ENCODE measurements around the gene PLEKHH2.
A peak's percentile ranks its signal among the peaks of the same experiment; 100 is the strongest.
"Not testable (repeated sequence)": the region's sequence is repeated elsewhere in the genome, so short reads cannot be mapped to it uniquely, and the experiment has no call there.

PLEKHH2 gene

DNA sequence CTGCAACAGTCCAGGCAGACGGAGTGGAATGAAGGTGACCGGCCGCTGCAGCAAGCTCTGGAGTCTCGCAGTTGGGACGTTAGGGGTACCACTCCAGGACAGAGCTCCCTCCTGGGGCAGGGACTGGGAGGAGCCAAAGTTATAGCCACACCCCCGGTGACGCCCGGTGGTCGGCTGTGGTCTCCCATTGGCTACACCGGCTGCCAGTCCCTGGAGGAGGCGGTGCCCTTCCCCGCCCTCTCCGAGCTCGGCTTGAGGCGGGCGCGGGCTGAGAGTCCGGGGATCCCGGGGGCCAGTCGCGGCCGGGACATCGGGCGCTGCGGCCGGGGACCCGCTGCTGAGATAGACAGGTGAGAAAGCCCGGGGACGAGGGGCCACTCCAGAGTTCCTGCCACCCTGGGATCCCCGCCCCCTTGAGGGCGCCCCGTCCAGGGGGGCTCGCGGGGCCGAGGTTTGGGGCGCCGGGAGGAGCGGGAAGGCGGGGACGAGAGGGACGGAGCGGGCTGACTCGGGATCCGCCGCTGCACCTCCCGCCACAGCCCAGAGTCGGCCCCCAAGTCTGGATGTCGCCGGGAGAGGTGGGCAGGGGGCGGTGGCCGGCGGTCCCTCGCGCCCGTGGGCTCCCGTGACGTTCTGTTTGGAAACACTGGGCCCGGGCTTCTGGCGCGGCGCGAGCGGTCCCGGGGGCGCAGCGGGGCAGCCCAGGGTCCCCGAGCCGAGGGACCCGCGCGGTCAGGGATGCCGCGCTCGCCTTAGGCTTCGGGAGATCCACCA is at the start of gene PLEKHH2:
TSS of gene PLEKHH2 (plus strand) at position 231 of the 774 bp plus-strand sequence. CDS start 7,414 bp downstream, outside the sequence.
- peak; percentile 91 for DNase-seq

DNA sequence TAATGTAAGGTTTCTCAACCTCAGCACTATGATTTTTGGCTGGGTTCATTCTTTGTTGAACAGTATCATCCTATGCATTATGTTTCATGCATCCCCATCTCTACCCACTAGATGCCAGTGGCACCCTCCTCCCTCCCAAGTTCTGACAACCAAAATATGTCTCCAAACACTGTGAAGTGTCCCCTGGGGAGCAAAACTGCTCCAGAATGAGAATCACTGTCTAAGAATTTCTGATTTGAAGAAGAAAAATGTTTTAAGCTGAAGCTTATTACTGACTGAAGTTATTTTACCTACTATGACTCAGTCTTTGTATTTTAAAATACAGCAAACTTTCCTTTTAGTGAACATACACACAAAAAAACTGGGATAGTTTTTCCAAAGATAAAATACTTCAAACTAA is 44.6 kb upstream of the PLEKHH2 start:
- DNase-seq: peak; percentile 18

DNA sequence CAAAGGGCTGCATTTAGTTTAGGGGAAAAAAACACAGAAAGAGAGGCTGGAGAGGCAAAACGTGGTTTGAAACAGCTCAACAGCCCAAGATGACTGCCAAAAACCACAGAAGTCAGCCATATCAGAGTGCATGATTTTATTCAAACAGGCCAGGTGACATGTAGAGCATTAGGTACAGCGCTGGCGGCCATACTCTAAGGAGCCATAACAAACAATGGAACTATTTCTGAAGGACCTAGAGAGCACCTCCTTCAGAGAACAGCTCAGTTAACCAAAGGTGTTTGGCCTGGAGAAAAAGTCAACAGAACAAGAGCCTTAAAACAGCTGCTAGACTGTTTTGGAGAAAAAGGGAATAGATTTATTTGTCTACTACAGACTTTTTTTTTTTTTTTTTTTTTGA is 43.8 kb upstream of the PLEKHH2 start:
- DNase-seq: no peak

DNA sequence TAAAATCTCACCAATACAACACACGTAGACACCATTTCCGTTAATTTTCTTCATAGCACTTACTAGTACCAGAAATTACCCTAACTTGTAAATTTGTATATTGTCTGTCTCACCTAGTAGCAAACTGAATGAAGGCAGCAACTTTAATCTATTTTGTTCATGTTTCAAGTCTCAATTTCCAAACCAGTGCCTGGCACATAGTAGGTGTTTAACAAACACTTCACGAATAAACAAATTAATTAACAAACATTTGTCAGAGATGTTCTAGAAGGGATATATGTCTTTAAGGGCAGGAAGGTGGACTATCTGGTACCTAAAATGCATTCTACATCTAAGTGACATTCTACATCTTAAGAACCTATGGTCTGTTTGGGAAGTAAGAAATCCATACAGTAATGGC is 42.2 kb upstream of the PLEKHH2 start:
- no peak for DNase-seq

DNA sequence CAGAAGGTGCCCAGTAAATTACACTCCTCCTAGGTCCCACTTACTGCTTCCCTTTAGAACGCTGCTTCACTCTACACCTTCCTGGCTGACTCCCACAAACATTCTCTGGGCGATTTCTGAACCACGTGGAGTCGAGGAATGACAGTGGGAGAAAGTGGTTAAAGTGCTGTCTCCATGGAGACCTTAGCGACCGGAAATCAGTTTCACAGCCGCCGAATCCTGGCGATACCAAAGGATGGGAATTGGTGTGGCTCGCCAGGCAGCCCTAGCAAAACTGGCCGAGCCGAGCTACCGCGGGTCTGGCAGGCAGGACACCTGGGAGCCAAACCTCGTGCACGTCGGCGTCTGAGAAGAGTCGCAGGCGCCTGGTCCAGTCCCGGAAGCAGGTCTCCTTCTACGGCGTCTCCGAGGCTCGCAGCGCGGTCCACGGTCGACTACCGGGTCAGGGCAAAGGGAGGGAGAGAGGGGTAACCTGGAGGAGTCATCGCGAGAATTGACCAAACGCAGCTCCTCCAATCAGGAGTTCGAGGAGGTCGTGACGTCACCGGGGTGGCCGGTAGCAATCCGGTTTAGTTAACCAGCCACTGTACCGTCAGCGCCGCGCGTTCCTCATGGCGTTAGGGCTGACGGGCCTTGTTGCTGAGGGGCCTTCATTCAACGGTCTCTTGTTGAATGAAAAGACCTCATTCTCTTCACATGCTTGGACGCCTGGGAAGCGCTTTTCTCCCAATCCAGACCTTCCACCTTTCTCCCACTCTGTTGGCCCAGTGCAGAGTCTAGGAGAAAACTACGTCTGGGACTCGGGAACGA is 41.3 kb upstream of the PLEKHH2 start, which contains the start of gene THADA:
TSS of gene THADA (minus strand) at position 436 of the 810 bp plus-strand sequence. CDS start 3,646 bp downstream, outside the sequence.
- DNase-seq: peak; percentile 94

DNA sequence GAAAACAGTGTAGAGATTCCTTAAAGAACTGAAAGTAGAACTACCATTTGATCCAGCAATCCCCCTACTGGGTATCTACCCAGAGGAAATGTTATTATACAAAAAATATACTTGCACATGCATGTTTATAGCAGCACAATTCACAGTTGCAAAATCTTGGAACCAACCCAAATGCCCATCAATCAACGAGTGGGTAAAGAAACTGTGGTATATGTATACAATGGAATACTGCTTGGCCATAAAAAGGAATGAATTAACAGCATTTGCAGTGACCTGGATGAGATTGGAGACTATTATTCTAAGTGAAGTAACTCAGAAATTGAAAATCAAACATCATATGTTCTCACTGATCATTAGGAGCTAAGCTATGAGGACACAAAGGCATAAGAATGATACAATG is 36.5 kb upstream of the PLEKHH2 start:
- DNase-seq: not testable (repeated sequence)

DNA sequence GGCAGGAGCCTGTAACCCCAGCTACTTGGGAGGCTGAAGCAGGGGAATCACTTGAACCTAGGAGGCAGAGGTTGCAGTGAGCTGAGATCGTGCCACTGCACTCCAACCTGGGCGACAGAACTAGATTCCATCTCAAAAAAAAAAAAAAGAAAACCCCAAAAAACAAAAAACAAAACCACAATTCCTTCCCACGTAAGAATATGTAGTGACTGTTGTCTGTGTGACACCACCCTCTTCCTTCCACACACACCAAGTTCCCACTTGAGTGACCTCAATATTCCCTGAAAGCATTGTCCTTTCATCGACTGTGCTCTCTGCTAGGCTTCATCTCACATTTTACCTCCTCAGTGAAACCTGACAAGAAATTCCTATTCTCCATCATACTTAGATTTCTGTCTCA is 32.4 kb upstream of the PLEKHH2 start:
- DNase-seq: no peak

DNA sequence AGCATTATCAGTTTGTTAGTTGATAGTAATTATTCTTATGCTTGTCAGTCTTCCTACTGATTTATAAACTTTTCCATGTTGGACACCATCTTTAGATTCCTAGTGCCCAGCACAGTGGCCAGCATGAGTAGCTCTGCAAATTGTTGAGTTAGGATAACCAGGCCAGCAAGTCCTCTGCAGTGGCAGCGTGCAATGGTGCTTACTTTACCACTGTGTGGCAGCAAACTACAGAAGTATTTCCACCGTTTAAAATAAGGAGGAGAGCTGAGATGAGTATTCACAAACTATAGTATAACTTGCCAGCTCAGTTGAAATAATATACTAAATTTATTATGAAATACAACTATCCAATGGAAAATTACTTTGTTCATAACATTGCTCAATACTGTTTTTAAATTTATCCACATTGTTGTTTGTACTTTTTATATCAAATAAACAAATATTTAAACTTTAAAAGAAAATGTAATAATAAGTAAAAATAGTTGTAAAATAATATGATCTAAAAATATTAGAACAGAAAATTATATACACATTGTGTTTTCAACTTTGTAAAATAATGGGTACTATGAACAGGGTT is 31.9 kb upstream of the PLEKHH2 start:
- peak; percentile 58 for DNase-seq

DNA sequence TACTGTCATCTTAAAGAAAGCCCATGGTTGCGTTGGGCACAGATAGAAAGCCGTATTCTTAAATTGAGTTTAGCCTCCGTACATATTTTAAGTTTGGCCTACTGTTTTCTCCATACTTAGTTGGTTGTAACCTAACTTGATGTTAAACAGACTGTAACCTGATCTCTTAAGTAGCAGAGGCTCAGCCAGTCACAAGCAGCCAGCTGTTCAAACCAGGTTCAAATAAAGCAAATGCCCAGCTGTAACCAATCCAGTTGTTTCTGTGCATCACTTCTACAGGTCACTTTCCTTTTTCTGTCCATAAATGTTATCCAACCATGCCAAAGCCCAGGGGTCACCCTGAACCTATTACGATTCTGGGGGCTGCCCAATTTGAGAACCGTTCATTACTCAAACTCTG is 31.2 kb upstream of the PLEKHH2 start:
- DNase-seq: no peak

DNA sequence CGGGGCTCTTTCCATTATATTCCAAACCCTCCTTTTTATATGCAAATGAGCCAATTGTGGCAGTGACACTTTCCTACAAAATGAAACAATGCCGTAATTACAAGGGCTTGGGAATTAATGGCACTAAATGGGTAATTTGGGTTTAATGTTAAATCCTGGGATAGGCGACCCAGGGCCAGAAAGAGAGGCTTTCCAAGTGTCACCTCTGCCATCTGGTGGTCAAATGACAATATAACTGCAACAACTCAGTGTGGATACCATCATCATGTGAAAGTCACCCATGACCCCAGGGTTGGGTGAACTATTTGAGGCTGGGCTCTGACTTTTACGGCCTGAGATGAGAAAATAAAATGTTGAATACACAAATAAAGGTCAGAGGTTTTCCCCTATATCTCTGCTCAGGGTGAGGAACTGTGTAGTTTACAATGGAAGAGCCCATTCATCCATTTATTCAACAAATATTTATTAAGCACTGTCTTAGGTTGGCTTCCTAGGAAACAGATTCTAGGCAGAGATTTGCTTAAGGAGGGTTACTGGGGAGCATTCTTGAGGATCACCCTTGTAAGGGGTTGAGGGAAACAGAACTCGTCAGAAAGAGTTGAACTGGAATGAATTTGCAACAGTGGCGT is 27.7 kb upstream of the PLEKHH2 start:
- DNase-seq: peak; percentile 23

DNA sequence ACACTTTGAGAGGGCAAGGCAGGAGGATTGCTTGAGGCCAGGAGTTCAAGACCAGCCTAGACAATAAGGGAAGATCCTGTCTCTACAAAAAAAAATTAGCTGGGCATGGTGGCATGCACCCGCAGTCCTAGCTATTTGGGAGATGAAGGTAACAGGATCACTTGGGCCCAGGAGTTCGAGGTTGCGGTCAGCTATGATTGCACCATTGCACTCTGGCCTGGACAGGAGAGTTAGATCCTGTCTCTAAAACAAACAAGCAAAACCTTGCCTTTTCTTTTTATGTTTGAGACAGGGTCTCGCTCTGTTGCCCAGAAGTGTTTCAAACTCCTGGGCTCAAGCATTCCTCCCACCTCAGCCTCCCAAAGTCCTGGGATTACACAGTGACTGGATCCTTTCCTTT is 26.7 kb upstream of the PLEKHH2 start:
- no peak for DNase-seq

DNA sequence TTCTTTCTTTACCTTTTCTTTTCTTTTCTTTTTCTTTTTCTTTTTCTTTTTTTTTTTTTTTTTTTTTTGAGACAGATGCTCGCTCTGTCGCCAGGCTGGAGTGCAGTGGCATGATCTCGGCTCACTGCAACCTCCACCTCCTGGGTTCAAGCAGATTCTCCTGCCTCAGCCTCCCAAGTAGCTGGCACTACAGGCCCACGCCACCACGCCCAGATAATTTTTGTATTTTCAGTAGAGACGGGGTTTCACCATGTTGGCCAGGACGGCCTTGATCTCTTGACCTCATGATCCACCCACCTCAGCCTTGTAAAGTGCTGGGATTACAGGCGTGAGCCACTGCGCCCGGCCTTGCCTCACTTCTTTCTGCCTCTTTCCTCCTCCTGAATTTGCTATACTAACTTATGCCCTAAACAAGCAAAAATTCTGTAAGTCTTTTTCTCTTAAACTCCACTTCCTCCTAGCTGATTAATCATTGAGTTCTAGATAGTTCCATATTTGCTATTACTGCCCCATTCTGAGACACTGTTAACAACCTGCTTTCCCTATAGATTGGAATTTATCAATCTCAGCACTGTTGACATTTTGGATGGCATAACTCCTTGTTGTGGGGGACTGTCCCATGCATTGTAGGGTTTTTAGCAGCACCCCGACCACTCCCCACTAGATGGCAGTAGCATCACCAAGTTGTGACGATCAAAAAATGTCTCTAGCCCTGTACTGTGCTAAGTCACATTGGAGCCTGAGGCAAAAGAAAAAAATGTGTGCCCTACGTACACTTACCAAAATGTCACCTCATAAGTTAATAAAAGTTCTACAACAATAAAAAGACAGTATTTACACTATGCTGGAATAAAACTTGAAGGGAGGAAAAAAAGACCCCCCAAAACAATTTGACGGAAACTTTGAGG is 24.8 kb upstream of the PLEKHH2 start:
- peak; percentile 73 for DNase-seq

DNA sequence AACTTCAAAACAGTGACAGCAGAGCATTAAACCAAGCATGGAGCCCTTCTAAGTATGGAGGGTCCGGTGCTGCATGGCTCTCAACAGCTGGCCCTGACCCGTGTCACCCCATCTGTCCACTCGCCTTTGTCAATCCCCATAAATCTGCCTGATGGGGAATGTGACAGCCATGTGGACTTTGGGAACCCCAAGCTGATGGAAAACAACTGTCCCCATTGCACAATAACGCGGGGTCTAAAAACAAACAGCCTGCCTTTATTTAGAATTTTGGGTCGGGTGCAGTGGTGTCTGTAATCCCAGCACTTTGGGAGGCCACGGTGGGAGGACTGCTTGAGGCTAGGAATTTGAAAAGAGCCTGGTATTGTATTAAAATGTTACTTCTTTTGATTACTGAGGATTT is 24.1 kb upstream of the PLEKHH2 start:
- no peak for DNase-seq

DNA sequence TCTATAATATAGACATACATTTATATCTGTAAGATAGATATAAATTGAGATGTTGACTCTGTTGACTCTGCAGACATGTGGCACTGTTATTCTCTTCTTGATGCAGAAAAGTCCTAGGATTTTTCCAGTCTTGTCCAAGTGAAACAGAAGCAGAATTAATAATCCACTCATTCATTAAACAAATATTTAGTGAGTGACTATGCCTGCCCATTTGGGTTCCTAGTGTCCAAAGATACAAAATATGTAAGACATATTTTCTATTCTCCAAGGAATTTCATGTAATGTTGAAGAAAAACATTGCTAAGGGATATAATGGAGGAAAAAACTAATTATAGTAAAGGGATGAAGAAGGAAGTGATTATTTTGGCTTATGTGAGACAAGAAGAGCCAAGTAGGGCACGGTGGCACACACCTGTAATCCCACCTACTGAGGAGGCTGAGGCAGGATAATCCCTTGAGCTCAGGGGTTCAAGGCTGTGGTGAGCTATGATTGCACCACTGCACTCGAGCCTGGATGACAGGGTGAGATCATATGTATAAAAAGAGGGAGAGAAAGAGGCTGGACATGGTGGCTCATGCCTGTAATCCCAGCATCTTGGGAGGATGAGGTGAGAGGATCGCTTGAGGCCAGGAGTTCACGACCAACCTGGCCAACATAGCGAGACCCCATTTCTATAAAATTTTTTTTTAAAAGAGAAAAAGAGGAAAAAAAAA is 19.9 kb upstream of the PLEKHH2 start:
- DNase-seq: no peak

DNA sequence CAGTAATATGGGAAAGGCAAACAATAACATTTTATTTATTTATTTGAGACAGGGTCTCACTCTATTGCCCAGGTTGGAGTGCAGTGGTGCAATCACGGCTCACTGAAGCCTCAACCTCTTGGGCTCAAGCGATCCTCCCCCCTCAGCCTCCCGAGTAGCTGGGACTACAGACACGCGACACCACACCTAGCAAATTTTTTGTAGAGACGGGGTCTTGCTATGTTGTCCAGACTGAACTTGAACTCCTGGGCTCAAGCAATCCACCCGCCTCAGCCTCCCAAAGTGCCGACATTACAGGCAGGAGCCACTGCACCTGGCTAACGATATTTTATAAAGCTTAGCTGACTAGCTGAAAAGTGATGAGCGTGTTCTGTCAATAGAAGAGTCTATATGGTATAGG is 17.5 kb upstream of the PLEKHH2 start:
- no peak for DNase-seq

DNA sequence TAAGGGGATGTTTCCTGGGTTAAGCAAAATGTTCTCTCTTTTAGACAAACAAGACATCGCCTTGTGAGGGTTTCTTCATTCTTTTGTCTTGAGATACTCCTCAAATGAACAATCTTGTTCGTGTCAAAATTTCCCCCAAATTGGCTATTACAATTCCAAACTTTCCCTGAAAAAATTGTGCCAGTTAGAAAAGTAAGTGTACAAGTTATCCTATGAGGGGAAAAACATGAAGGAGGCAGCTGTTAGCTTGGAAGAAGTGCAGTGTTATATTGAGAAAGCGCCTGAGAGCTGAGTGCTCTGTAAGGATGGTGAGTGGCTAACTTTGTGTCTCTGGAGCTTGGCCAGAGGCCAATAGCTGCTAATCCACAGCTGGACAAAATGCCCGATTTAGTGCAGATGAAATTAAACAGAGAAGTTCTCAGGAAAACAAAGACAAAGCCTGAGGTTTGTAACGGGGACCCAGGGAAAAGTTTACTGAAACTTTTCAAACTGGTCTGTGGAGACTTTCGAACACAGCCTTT is 14.1 kb upstream of the PLEKHH2 start:
- no peak for DNase-seq

DNA sequence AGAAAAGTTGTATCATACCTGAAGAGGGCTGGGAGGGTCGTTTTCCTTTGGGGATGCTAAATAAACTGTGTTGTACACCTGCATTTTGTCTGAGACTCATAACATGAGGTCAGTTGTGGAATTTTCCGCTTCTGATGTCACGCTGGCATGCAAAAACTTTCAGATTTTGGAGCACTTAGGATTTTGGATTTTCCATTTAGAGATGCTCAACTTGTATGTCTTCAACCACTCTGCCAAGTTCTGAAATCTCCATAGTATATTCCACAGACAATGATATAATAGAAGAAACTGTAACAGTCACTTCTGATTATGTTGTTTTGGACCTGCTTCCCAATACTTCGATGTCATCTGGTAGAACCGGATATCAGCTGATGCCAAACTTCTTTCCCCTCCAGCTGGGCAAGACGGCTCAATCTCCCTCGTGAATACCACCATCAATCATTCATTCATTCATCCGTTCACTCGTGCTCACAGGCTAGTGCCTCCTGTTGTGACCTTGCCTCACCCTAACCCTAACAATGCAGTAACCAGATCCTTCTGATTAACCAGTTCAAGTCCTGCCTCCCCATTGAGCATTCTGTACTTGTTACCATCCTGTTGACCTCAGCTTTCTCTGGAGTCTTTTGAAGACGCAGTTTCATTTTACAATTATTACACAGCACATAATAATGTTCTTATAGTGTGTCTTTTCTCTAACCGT is 5.3 kb upstream of the PLEKHH2 start:
- no peak for DNase-seq

DNA sequence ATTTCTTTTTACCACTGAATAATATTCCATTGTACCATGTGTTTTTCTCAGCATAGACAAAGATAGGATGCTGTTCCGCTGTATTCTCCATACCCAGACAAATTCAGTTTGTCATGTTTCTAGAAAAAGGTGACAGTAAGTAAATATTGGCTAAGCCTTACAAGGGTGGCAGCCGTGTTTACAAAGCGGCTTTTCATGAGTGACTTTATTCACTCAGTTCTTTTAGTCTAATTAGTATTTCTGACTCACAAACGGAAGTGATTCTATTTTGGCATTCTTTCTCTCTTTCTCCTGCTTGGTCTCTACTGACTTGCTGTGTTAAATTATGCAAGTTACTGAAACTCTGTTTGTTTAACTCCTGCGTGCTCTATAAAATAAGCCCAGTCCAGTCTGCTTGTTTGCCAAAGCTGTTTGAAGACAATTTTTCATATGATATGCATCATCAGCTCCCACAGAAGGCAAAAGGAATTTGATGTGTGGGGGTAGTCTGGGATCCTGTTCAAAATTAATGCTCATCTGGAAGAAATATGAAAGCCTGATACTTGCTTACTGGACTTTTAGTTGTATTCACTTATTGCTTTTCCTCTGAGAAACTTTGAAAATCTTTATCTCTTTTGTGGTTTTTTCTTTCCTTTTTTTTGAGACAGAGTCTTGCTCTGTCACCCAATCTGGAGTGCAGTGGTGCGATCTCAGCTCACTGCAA is 2.3 kb upstream of the PLEKHH2 start:
- DNase-seq: peak; percentile 88

DNA sequence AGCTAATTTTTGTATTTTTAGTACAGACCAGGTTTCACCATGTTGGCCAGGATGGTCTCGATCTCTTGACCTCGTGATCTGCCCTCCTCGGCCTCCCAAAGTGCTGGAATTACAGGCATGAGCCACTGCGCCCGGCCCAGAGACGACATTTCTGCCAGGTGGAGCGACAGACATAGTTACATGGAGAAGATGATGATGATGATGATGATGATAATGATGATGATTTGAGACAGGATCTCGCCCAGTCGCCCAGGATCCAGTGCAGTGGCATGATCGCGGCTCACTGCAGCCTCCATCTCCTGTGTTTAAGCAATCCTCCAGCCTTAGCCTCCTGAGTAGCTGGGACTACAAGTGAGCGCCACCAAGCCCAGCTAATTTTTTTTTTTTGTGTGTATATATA is 907 bp upstream of the PLEKHH2 start:
- not testable (repeated sequence) for DNase-seq

DNA sequence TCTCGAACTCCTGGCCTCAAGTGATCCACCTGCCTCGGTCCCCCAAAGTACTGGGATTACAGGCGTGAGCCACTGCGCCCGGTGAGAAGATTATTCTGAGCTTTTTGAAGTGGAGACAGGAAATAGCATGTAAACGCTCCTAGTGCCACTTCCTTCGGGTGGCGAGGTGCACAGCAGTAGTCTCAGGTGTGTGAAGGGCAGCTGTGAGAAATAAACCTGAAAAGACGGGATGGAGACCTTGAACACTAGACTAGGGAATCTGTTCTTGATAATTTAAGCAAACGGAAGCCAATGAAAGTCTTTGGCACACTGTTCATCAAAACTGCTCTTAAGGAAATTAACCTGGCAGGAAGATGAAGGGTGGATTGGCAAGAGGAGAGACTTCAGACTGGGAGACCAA is 439 bp upstream of the PLEKHH2 start:
- DNase-seq: no peak
